WTC11 (cell line): ENCODE data around the gene TRIM62. TPM values are rescaled to one million over a fixed set of nuclear protein-coding genes. Genes with fewer than 3 reads are reported as not detected.
A peak's percentile ranks its signal among the peaks of the same experiment; 100 is the strongest.

Experiments
- ATAC-seq: fragments of 200-7000 bp; cut with Tn5 transposase; 2 replicates; pipeline ENCODE4 v1.10.0; 2021; ENCODE audit warnings: mild to moderate bottlenecking, moderate library complexity
- CTCF ChIA-PET: fragments of 300-600 bp; sonication (Branson Sonifier 250); formaldehyde crosslinking; loops from one replicate; lab custom pipeline; 2021; ENCODE audit warnings: antibody characterized with exemption; lab: Charles Lee
- POLR2A ChIA-PET: fragments of 350-600 bp; sonication (Branson Sonifier 250); formaldehyde crosslinking; loops from one replicate; lab custom pipeline; 2021; ENCODE audit warnings: antibody characterized with exemption; lab: Charles Lee
- DNase-seq: peaks from one replicate; pipeline ENCODE4 v3.0.0; 2021; ENCODE audit warnings: low spot score
- H3K27ac Mint-ChIP-seq: 2 replicates; pipeline ENCODE4 v1.8.0; 2021; ENCODE audit warnings: mixed read lengths
- H3K27me3 Mint-ChIP-seq: 2 replicates; pipeline ENCODE4 v1.8.0; 2021; ENCODE audit warnings: low read depth, mild to moderate bottlenecking, moderate library complexity, mixed read lengths
- H3K36me3 Mint-ChIP-seq: 2 replicates; pipeline ENCODE4 v1.8.0; 2021; ENCODE audit warnings: mixed read lengths
- H3K4me1 Mint-ChIP-seq: 2 replicates; pipeline ENCODE4 v1.8.0; 2022; ENCODE audit warnings: mixed read lengths
- H3K4me3 Mint-ChIP-seq: 2 replicates; pipeline ENCODE4 v1.8.0; 2021; ENCODE audit warnings: mild to moderate bottlenecking, moderate library complexity, mixed read lengths
- H3K9me3 Mint-ChIP-seq: 2 replicates; pipeline ENCODE4 v1.8.0; 2021; ENCODE audit warnings: mixed read lengths
- ARID4B ChIP-seq: sonication (generic); formaldehyde crosslinking; IDR thresholded peaks from 2 replicates; pipeline ENCODE4 v1.8.0; 2023; ENCODE audit warnings: missing genetic modification reagents, mild to moderate bottlenecking, borderline replicate concordance
- ERG ChIP-seq: fragments of 250-450 bp; sonication (Bioruptor Pico); IDR thresholded peaks from 2 replicates; pipeline ENCODE4 v1.8.0; 2021; ENCODE audit warnings: mild to moderate bottlenecking
- ETV6 ChIP-seq: sonication (generic); formaldehyde crosslinking; IDR thresholded peaks from 2 replicates; pipeline ENCODE4 v1.8.1; 2022; ENCODE audit warnings: mild to moderate bottlenecking, missing genetic modification reagents
- FOXP4 ChIP-seq: sonication (generic); formaldehyde crosslinking; IDR thresholded peaks from 2 replicates; pipeline ENCODE4 v1.8.0; 2022; ENCODE audit warnings: mild to moderate bottlenecking, missing genetic modification reagents
- GRHL2 ChIP-seq: fragments of 250-450 bp; sonication (Bioruptor Pico); IDR thresholded peaks from 2 replicates; pipeline ENCODE4 v1.8.0; 2022; ENCODE audit warnings: mild to moderate bottlenecking, moderate library complexity; ENCODE audit not compliant: insufficient replicate concordance, severe bottlenecking
- JUN ChIP-seq: sonication (generic); formaldehyde crosslinking; IDR thresholded peaks from 2 replicates; pipeline ENCODE4 v1.8.0; 2023; ENCODE audit warnings: mild to moderate bottlenecking, missing genetic modification reagents
- NFYB ChIP-seq: sonication (generic); formaldehyde crosslinking; conservative IDR thresholded peaks from 2 replicates; pipeline ENCODE4 v1.8.0; 2022; ENCODE audit warnings: low read depth, missing genetic modification reagents
- NR1H2 ChIP-seq: sonication (generic); formaldehyde crosslinking; IDR thresholded peaks from 2 replicates; pipeline ENCODE4 v1.9.0; 2021; ENCODE audit warnings: mild to moderate bottlenecking, moderate library complexity, missing genetic modification reagents
- SMAD3 ChIP-seq: sonication (generic); formaldehyde crosslinking; IDR thresholded peaks from 2 replicates; pipeline ENCODE4 v1.8.0; 2022; ENCODE audit warnings: missing genetic modification reagents, mild to moderate bottlenecking, borderline replicate concordance
- SMAD4 ChIP-seq: sonication (generic); formaldehyde crosslinking; IDR thresholded peaks from 2 replicates; pipeline ENCODE4 v1.8.0; 2022; ENCODE audit warnings: mild to moderate bottlenecking, missing genetic modification reagents
- SOX15 ChIP-seq: fragments of 250-450 bp; sonication (Bioruptor Pico); IDR thresholded peaks from 2 replicates; pipeline ENCODE4 v1.9.0; 2021; ENCODE audit warnings: mild to moderate bottlenecking
- TCF7 ChIP-seq: sonication (generic); formaldehyde crosslinking; IDR thresholded peaks from 2 replicates; pipeline ENCODE4 v1.8.0; 2022; ENCODE audit warnings: mild to moderate bottlenecking, low read depth, missing genetic modification reagents, moderate library complexity
- TEAD1 ChIP-seq: sonication (generic); formaldehyde crosslinking; IDR thresholded peaks from 2 replicates; pipeline ENCODE4 v1.8.0; 2022; ENCODE audit warnings: mild to moderate bottlenecking, missing genetic modification reagents
- TP53 ChIP-seq: sonication (generic); formaldehyde crosslinking; IDR thresholded peaks from 2 replicates; pipeline ENCODE4 v1.8.1; 2023; ENCODE audit warnings: mild to moderate bottlenecking, missing genetic modification reagents
- ZMAT4 ChIP-seq: fragments of 250-450 bp; sonication (Bioruptor Pico); IDR thresholded peaks from 2 replicates; pipeline ENCODE4 v1.9.0; 2021; ENCODE audit warnings: mild to moderate bottlenecking
- ZNF121 ChIP-seq: sonication (generic); formaldehyde crosslinking; IDR thresholded peaks from 2 replicates; pipeline ENCODE4 v1.8.0; 2023; ENCODE audit warnings: missing genetic modification reagents
- ZNF138 ChIP-seq: sonication (generic); formaldehyde crosslinking; conservative IDR thresholded peaks from 2 replicates; pipeline ENCODE4 v1.8.1; 2022; ENCODE audit warnings: mild to moderate bottlenecking, moderate library complexity, missing genetic modification reagents
- ZNF219 ChIP-seq: sonication (generic); formaldehyde crosslinking; IDR thresholded peaks from 2 replicates; pipeline ENCODE4 v1.8.0; 2023; ENCODE audit warnings: missing genetic modification reagents, mild to moderate bottlenecking, borderline replicate concordance
- ZNF263 ChIP-seq: sonication (generic); formaldehyde crosslinking; IDR thresholded peaks from 2 replicates; pipeline ENCODE4 v1.8.1; 2022; ENCODE audit warnings: low read depth, mild to moderate bottlenecking, moderate library complexity, missing genetic modification reagents
- ZNF512 ChIP-seq: sonication (generic); formaldehyde crosslinking; IDR thresholded peaks from 2 replicates; pipeline ENCODE4 v1.8.1; 2022; ENCODE audit warnings: missing genetic modification reagents, borderline replicate concordance
- total RNA-seq: library from RNA; stranded (reverse); gene quantifications from 3 replicates; pipeline ENCODE4 v1.2.3, GENCODE V29; 2021
- TF ChIP-seq, protein P1 (sequence below): sonication (generic); formaldehyde crosslinking; IDR thresholded peaks from 2 replicates; pipeline ENCODE4 v1.8.1; 2023; ENCODE audit warnings: mild to moderate bottlenecking, missing genetic modification reagents

TRIM62 gene
- total RNA-seq, 1 experiment from 2014 or later: 13.6 TPM

DNA sequence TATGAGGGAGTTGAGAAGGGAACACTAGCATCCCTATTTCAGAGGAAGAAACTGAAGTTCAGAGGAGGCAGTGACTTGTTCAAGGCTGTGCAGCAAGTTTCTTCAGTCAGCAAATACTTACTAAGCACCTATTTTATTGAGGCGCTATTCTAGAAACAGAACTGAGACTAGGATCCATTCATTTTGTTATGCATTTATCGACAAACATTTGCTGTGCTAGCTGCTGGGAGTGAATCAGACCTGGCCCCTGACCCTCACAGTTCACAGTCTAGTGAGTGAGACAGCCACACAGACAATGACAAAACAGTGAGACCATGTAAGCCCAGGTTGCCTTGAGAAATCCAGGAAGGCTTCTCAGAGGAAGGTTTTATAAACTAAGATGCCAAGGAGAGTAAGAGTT is 28.2 kb downstream of the TRIM62 start:
- ChIA-PET POLR2A (interaction anchor here (1.6 kb wide), 1 partner anchor 12 kb away, joined by 4 read pairs; no protein-coding TSS in a partner anchor), CTCF (interaction anchor here (0.6 to 4.6 kb wide), 6 partner anchors 13 to 347 kb away, joined by 3 to 83 read pairs (median 7); partner anchors contain the start of gene TRIM62)
- Mint-ChIP-seq H3K4me3 (no peak overlapping the region), H3K27ac (peak overlapping the region; percentile 93), H3K4me1 (peaks cover 47% of the 10 kb centered on the region), H3K36me3 (peaks cover 16% of the 10 kb centered on the region), H3K9me3 (no peaks in the 10 kb centered on the region), H3K27me3 (no peaks in the 10 kb centered on the region; the same call in 1 of the 2 replicates)
- DNase-seq: no peak
- no peak for ATAC-seq
- TF ChIP-seq NR1H2: no peak

- POLR2A ChIA-PET: interaction anchor here (0.8 to 1.6 kb wide), 5 partner anchors 11 to 189 kb away, joined by 3 to 16 read pairs (median 3); partner anchors contain the start of gene TRIM62
- no peaks in the 10 kb centered on the region for H3K9me3 Mint-ChIP-seq
- peak overlapping the region; percentile 7; the same call in 1 of the 2 replicates for H3K4me3 Mint-ChIP-seq
- peaks cover 14% of the 10 kb centered on the region for H3K36me3 Mint-ChIP-seq
- ATAC-seq (peak; percentile 87), DNase-seq (peak; percentile 78)
- H3K4me1 Mint-ChIP-seq: peaks cover 47% of the 10 kb centered on the region
- H3K27ac Mint-ChIP-seq: peak overlapping the region; percentile 93
- H3K27me3 Mint-ChIP-seq: no peaks in the 10 kb centered on the region; the same call in 1 of the 2 replicates
- CTCF ChIA-PET: interaction anchor here (0.6 to 4.6 kb wide), 15 partner anchors 11 to 1713 kb away, joined by 3 to 83 read pairs (median 4); partner anchors contain the start of gene TRIM62
- TF ChIP-seq TCF7 (CRISPR knock-in tag): no peak
- TF ChIP-seq SOX15 (CRISPR knock-in tag): no peak
- 0 out of 2 replicates have a peak, but pooled peaks have one; percentile 47 for TF ChIP-seq TEAD1 (CRISPR knock-in tag)
- TF ChIP-seq ZMAT4 (CRISPR knock-in tag): no peak
- TF ChIP-seq ZNF121 (CRISPR knock-in tag): 0 out of 2 replicates have a peak, but pooled peaks have one; percentile 9
- no peak for TF ChIP-seq FOXP4 (CRISPR knock-in tag)
- TF ChIP-seq NFYB (CRISPR knock-in tag): peak; percentile 27; the same call in 1 of the 2 replicates
- no peak for TF ChIP-seq ZNF138 (CRISPR knock-in tag)
- no peak for TF ChIP-seq ZNF512 (CRISPR knock-in tag)
- no peak for TF ChIP-seq ZNF219 (CRISPR knock-in tag)
- TF ChIP-seq SMAD3 (CRISPR knock-in tag): no peak
- TF ChIP-seq SMAD4 (CRISPR knock-in tag): no peak
- no peak for TF ChIP-seq GRHL2
- peak; percentile 75; the same call in 1 of the 2 replicates for TF ChIP-seq ZNF263 (CRISPR knock-in tag)
- TF ChIP-seq ERG: no peak
- TF ChIP-seq ARID4B (CRISPR knock-in tag): no peak
- TF ChIP-seq TP53 (CRISPR knock-in tag): no peak
- no peak for TF ChIP-seq JUN (CRISPR knock-in tag)
- TF ChIP-seq, protein P1, sequence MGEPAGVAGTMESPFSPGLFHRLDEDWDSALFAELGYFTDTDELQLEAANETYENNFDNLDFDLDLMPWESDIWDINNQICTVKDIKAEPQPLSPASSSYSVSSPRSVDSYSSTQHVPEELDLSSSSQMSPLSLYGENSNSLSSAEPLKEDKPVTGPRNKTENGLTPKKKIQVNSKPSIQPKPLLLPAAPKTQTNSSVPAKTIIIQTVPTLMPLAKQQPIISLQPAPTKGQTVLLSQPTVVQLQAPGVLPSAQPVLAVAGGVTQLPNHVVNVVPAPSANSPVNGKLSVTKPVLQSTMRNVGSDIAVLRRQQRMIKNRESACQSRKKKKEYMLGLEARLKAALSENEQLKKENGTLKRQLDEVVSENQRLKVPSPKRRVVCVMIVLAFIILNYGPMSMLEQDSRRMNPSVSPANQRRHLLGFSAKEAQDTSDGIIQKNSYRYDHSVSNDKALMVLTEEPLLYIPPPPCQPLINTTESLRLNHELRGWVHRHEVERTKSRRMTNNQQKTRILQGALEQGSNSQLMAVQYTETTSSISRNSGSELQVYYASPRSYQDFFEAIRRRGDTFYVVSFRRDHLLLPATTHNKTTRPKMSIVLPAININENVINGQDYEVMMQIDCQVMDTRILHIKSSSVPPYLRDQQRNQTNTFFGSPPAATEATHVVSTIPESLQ (CRISPR knock-in tag): no peak
- no peak for TF ChIP-seq ETV6
These were observed 29.0 kb downstream of the TRIM62 start for GRCh38 chr1:33152685-33153432.
